ENCODE measurements around the gene SHOX.
"Not testable (repeated sequence)": the region's sequence is repeated elsewhere in the genome, so short reads cannot be mapped to it uniquely, and the experiment has no call there.

The SHOX gene

DNA sequence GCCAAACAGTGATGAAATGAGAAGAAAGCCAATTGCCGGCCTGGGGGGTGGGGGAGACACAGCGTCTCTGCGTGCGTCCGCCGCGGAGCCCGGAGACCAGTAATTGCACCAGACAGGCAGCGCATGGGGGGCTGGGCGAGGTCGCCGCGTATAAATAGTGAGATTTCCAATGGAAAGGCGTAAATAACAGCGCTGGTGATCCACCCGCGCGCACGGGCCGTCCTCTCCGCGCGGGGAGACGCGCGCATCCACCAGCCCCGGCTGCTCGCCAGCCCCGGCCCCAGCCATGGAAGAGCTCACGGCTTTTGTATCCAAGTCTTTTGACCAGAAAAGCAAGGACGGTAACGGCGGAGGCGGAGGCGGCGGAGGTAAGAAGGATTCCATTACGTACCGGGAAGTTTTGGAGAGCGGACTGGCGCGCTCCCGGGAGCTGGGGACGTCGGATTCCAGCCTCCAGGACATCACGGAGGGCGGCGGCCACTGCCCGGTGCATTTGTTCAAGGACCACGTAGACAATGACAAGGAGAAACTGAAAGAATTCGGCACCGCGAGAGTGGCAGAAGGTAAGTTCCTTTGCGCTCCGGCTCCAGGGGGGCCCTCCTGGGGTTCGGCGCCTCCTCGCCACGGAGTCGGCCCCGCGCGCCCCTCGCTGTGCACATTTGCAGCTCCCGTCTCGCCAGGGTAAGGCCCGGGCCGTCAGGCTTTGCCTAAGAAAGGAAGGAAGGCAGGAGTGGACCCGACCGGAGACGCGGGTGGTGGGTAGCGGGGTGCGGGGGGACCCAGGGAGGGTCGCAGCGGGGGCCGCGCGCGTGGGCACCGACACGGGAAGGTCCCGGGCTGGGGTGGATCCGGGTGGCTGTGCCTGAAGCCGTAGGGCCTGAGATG is at the start of gene SHOX:
Gene SHOX (plus strand): TSS at position 180 of the 885 bp plus-strand sequence. CDS start 107 bp downstream, at position 287.
- DNase-seq, result no peak

DNA sequence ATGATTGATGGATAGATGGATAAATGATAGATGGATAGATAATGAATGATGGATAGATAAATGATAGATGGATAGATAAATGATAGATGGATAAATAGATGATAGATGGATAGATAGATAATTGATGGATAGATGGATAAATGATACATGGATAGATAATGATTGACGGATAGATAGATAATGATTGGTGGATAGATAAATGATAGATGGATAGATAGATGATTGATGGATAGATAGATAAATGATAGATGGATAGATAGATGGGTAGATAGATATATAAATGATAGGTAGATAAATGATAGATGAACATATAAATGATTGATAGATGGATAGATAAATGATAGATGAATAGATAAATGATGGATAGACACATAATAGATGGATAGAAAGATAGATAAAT is 49.5 kb upstream of the SHOX start:
- no peak for DNase-seq

DNA sequence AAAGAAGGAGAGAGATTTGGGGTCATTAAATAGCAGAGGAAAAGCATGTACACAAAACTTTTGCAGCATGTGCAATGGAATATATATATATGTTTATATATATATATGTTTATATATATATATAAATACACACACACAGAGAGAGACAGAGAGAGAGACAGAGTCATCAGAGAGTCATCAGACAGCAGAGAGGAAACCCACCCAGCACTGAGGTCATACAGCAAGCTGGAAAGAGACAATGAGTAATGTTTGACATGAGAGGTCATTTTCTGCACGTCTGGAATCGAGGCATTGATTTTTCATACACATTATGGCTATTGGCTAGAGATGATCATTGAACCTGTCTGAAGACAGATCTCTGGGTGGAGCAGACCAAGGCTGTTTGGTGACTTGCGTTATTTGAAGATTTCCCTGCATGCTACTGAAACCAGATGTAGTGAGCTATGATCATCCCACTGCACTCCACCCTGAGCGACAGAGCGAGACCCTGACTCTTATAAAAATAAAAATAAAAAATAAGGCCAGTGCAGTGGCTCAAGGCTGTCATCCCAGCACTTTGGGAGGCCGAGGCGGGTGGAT is 48.8 kb upstream of the SHOX start:
- DNase-seq, result no peak

DNA sequence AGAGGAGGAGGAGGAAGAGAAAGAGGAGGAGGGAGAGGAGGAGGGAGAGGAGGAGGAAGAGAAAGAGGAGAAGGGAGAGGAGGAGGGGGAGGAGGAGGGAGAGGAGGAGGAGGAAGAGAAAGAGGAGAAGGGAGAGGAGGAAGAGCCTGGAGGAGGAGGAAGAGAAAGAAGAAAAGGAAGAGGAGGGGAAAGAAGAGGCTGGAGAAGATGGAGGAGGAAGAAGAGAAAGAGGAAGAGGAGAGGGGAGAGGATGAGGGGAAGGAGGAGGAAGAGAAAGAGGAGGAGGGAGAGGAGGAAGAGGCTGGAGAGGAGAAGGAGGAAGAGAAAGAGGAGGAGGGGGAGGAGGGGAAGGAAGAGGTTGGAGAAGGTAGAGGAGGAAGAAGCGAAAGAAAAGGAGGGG is 46.0 kb upstream of the SHOX start:
- no peak for DNase-seq

DNA sequence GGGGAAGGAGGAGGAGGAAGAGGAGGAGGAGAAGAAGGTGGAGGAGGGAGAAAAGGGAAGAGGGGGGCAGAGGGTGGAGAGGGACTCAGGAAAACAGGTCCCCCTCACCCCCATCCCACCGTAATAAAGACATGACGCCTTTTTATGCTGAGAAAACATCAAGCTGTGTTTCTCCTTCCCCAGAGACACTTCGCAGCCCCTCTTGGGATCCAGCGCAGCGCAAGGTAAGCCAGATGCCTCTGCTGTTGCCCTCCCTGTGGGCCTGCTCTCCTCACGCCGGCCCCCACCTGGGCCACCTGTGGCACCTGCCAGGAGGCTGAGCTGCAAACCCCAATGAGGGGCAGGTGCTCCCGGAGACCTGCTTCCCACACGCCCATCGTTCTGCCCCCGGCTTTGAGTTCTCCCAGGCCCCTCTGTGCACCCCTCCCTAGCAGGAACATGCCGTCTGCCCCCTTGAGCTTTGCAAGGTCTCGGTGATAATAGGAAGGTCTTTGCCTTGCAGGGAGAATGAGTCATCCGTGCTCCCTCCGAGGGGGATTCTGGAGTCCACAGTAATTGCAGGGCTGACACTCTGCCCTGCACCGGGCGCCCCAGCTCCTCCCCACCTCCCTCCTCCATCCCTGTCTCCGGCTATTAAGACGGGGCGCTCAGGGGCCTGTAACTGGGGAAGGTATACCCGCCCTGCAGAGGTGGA is 45.3 kb upstream of the SHOX start:
- no peak for DNase-seq

DNA sequence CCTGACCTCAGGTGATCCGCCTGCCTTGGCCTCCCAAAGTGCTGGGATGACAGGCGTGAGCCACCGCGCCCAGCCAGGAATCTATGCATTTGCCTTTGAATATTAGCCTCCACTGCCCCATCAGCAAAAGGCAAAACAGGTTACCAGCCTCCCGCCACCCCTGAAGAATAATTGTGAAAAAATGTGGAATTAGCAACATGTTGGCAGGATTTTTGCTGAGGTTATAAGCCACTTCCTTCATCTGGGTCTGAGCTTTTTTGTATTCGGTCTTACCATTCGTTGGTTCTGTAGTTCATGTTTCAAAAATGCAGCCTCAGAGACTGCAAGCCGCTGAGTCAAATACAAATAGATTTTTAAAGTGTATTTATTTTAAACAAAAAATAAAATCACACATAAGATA is 44.2 kb upstream of the SHOX start:
- no peak for DNase-seq

DNA sequence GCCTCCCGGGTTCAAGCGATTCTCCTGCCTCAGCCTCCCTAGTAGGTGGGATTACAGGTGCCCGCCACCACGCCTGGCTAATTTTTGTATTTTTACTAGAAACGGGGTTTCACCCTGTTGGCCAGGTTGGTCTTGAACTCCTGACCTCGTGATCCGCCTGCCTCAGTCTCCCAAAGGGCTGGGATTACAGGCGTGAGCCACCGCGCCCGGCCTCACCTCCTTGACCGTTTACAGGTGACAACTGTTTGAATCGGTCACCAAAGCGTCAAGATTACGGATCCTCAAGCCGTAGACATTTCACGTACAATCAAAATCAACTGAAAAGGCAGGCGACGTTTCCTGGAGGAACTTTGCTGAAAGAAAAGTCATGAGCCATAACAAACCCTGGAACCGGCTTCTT is 41.3 kb upstream of the SHOX start:
- not testable (repeated sequence) for DNase-seq

DNA sequence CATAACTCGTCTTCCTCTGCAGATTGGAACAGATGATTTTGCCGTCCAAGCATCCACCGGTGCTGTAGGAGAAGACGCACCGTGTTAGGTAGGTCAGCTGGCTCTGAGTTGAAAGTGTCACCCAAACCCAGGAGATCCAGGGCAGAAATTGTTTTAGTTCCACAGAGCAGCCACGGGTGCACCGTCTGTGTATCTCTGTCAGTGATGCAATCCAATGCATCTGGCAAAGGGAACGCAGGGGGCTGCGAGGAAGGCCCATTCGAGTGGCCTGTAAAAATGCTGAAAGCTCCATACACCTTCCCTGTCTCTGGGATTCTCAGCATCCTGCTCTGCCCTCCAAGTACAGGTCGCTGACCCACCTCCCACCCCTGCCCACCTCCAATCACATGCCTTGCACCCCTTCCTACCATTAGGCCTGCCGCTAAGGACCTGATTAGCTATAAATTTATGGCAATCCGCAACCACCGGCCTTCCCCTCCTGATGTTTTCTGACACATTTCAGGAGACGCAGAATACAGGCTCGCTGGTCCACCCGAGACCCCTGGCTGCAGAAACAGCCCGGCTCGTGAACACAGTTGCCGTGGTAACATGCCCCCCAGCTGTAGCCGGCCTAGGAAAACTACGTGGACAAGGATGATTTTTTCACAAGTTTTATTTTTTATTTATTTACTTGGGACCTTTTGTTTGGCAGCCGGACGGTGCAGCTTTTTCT is 39.7 kb upstream of the SHOX start:
- DNase-seq, result no peak

DNA sequence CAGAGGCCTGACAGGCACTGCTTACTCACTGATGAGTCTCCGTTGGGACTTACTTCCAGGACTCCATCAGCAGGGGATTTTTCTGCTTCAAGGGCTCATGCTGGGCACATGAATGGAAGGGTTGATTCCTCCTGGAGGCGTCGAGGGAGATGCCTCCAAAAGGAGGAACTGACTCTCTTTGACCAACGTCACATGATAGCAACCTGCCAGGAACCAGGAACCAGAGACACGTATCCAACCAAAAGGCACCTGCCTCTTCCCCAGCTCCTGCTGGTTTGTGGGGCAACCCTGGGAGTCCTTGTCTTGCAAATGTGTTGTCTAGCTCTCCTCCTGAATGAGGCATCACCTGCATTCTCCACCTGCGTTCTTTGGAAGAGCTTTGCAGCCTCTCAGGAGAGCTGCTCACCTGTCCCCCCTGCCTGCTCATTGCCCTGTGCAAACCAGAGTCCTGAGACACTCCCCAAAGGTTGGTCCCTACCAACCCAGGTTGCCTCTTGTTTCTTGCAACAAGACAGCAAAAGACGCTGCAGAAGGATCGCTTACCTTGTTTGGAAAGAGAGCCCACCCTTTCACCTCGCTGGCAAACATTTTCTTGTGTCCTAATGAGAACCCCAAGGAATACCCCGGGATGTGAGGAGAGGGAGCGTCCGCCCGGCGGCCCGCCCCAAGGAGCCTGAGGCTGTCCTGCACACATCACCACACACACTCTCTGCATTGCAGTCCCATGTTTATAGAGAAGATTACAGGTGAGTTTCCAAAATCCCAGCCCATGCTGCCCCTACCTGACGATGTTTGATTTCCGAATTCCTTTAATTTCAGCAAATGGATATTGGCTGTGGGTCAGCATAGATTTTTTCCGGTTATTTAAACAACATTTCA is 30.5 kb upstream of the SHOX start:
- DNase-seq, result no peak

DNA sequence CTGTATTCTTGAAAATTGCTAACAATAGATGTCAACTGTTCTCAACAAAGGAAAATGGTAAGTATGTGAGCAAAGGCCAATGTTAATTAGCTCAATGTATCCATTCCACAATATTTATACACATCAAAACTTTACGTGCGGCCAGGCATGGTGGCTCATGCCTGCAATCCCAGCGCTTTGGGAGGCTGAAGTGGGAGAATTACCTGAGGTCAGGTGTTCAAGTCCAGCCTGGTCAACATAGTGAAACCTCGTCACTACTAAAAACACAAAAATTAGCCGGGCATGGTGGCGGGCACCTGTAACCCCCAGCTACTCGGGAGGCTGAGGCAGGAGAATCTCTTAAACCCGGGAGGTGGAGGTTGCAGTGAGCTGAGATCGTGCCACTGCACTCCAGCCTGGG is 27.6 kb upstream of the SHOX start:
- not testable (repeated sequence) for DNase-seq

DNA sequence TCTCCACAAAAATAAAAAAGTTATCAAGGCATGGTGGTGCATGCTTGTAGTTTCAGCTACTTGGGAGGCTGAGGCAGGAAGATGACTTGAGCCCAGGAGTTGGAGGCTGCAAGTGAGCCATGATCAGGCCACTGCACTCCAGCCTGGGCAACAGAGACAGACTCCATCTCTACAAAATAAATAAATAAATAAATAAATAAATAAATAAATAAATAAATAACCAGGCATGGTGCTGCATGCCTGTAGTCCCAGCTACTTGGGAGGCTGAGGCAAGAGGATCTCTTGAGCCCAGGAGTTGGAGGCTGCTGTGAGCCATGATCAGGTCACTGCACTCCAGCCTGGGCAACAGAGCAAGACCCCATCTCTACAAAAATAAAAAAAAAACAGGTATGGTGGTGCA is 26.0 kb upstream of the SHOX start:
- not testable (repeated sequence) for DNase-seq

DNA sequence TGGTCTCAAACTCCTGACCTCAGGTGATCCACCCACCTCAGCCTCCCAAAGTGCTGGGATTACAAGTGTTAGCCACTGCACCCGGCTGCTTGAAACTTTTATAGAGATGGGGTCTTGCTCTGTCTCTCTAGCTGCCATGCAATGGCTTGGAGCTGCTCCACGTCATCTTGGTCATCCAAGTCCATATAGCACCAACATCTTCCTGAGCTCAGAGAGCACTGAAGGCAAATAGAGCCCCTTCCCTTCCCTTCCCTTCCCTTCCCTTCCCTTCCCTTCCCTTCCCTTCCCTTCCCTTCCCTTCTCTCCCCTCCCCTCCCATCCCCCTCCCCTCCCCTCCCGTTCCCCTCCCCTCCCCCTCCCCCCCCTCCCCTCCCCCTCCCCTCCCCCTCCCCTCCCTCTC is 22.5 kb upstream of the SHOX start:
- DNase-seq, result not testable (repeated sequence)

DNA sequence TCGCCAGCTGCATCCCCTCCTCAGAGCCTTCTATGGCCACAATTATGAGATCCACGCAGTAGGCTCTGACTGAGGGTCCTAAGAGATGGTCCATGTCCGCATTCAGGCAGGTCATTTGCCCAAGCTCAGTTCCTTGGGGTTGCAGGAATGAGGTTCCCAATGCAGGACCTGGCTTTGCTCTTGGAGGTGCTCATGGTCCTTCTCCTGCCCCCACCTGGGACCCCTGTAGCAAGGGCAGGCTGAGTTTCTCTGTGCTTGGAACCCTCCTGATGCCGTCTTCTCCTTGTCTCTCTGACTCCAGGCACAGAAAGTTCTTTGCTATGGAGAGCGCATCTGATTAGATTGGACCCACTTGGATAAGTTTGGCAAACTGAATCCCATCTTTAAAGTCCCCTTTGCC is 16.5 kb upstream of the SHOX start:
- no peak for DNase-seq

DNA sequence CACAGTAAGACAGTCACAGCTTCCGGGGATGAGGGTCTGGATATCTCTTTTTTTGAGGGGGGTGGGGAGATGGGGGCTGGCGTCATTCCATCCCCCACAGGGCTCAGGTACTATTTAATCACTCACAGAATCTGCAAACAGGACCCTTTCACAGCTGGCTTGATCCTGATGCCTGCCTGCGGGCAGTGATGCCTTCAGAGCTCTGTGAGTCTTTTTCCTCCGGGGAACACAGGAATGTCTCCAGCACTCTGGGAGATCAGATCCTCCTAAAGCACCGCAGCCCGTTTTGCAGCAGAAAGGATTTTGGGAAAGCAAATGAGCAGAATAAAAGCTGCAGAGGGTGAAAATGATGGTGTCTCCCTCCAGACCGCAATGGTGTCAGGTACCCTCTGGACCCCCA is 13.2 kb upstream of the SHOX start:
- no peak for DNase-seq

DNA sequence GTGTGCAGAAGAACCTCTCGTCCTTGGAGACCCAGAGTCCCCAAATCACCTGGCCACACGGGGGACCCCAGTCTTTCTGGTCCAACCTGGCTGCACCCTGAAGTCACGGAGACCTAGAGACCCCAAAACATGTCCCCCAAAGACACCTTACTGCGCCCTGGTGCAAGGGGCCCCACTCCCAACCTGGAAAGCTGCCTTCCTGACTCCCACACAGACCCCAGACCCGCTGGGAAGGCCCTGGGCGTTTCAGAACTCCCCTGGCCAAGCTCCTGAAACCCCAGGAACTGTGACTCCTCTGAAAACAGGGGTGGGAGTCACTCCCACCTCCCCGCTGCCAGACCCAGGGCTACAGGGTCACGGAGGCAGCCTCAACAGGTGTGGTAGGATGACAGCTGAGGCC is 12.7 kb upstream of the SHOX start:
- no peak for DNase-seq

DNA sequence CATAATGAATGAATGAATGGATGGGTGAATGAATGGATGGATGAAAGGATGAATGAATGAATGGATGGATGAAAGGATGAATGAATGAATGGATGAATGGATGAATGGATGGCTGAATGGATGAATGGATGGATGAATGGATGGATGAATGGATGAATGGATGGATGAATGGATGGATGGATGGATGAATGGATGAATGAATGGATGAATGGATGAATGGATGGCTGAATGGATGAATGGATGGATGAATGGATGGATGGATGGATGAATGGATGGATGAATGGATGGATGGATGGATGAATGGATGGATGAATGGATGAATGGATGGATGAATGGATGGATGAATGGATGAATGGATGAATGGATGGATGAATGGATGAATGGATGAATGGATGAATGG is 12.3 kb upstream of the SHOX start:
- DNase-seq, result not testable (repeated sequence)

DNA sequence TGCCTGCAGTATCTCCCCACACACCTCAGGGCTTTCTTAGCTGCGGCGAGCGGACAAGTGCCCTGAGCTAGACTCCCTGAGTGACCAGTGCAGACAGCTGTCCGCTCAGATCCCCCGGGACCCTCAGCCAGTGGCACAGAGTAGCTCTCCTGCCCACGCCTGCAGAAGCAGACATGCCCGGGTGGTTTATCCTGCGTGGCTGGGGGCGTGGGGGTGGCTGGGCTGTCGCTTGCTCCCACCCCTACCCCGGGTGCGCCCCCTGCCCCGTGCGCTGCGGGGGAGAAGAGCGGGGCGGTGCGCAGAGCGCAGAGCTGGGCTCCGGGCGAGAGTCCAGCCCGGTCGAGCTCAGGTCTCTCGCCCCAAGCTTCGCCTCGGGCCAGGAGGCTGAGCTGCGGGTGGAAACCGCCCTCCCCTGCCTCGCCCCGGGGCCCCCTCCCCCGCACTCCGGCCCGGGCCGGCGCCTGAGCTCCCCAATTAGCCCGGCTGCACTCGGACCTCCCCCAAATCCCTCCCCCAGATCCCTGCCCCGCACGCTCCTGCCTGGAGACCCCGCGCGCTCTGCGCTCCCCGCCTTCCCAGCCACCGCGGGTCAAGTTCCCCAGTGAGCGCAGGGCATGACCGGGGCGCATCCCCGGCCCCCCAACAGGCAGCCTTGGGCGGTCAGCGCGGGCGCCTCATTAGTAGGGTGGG is 11.7 kb upstream of the SHOX start:
- DNase-seq, result no peak

DNA sequence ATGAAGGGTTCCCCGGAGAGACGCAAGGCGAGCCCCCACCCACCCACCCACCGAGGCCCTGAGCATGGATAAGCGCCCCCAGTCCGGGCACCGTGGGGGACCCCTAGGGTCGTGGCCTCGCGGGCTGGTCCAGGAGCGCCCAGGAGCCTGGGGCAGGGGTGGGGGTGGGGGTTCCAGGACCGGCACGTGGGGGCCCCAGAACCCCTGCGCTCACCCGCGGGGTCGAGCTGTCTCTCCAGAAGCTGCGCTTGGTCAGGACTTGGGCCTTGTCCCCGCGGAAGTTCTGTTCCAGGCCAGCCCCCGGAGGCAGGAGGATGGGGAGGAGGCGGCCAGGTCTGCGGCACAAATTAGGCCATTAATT is 11.2 kb upstream of the SHOX start:
- DNase-seq, result no peak

DNA sequence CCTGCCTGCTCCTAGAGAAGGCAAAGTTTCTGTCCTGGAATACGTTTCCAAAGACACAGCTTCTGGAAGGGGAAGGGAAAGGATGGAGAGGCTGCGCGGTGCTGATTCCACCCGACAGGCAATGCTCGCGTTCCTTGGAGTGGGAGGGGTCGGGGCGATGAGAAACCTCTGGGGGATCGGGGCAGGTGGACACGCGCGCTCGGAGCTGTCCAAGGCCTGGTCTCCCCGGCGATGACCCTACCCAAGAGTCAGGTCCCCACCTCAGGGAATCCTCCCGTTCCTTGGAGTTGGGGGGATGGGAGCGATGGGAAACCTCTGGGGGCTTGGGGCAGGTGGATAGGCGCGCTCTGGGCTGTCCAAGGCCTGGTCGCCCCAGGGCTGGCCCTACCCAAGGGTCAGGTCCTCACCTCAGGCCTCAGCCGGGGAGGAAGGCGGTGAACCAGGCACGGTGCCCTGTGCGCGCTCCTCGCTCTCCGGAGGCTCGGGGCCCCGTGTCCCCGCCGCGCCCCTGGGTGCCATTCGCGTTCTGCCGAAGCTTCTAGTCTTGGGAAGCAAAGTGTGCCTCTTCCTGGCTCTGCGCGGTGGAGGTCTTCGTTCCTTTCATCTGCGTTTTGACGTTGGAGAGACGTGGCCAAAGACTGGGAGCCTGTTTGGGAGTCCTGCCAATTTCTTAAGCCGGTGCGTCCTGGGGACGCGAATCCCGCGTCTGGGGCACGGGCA is 10.6 kb upstream of the SHOX start:
- DNase-seq, result no peak

DNA sequence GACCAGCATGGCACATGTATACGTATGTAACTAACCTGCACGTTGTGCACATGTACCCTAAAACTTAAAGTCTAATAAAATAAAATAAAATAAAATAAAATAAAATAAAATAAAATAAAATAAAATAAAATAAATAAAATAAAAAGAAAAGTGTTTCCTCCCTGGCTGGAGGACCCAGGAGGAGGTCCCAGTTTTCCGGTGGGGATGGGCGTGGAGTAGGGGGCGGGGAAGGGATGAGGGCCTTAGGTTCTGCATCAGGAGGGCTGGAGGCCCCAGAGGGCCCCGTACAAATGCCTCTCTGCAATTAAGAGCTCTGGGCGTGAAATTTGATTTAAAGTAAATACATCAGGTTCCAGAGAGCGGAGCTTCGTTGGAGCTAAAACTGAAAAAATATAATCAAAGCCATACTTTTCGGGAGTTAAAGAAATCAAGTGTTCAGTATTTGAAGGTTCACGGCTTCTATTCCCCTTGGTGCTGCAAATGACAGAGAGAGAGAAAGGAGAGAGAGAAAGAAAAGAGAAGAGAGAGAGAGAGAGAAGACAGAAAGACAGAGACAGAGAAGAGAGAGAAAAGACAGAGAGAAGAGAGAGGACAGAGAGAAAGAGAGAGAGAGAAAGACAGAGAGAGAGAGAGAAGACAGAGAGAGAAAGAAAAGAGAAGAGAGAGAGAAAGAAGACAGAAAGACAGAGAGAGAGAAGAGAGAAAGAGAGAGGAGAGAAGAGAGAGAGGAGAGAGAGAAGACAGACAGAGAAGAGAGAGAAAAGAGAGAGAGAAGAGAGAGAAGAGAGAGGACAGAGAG is 8.7 kb upstream of the SHOX start:
- DNase-seq, result no peak
